ENCODE results near the gene JARID2. TPM values are rescaled to one million over a fixed set of nuclear protein-coding genes. Genes with fewer than 3 reads are reported as not detected.

The JARID2 gene
- total and polyA plus RNA-seq, 11 donors: 3.5 to 12.2 (median 7.5) TPM

GRCh38 chr6:15523679-15524630 is 278.1 kb downstream of the JARID2 start:
- no peak for ATAC-seq

GRCh38 chr6:15524861-15525401 is 279.1 kb downstream of the JARID2 start:
- Histone ChIP-seq H3K4me3 (no peak overlapping the region), H3K4me1 (peaks cover 0 to 18% (median 3%) of the 10 kb centered on the region in 12 donors), H3K36me3 (peaks cover 0 to 76% (median 50%) of the 10 kb centered on the region in 9 donors), H3K9me3 (no peaks in the 10 kb centered on the region), H3K27me3 (no peaks in the 10 kb centered on the region), H3K27ac (no peak overlapping the region)
- intact Hi-C loops (cut with DNase I): loop anchor here in 1 of 10 donors (5.0 kb wide), 1 partner anchor 97 kb away; no protein-coding TSS in a partner anchor
- ATAC-seq (no peak), DNase-seq (no peak)
- no peak for TF ChIP-seq POLR2A (IDR thresholded peaks at IDR 0.05)
- TF ChIP-seq, protein P1, sequence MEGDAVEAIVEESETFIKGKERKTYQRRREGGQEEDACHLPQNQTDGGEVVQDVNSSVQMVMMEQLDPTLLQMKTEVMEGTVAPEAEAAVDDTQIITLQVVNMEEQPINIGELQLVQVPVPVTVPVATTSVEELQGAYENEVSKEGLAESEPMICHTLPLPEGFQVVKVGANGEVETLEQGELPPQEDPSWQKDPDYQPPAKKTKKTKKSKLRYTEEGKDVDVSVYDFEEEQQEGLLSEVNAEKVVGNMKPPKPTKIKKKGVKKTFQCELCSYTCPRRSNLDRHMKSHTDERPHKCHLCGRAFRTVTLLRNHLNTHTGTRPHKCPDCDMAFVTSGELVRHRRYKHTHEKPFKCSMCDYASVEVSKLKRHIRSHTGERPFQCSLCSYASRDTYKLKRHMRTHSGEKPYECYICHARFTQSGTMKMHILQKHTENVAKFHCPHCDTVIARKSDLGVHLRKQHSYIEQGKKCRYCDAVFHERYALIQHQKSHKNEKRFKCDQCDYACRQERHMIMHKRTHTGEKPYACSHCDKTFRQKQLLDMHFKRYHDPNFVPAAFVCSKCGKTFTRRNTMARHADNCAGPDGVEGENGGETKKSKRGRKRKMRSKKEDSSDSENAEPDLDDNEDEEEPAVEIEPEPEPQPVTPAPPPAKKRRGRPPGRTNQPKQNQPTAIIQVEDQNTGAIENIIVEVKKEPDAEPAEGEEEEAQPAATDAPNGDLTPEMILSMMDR (IDR thresholded peaks at IDR 0.05): no peak
- 95 to 97% (median 96%) methylated on average over 14 of the region's 14 CpGs for WGBS, 4 donors

More at GRCh38 chr6:15523679-15524630, 278.1 kb downstream of the JARID2 start:
- Histone ChIP-seq H3K9me3 (no peaks in the 10 kb centered on the region), H3K27ac (peak overlapping the region in 2 of 12 donors; percentile 15 to 41), H3K36me3 (peaks cover 0 to 76% (median 54%) of the 10 kb centered on the region in 9 donors), H3K4me1 (peaks cover 0 to 18% (median 3%) of the 10 kb centered on the region in 12 donors), H3K27me3 (no peaks in the 10 kb centered on the region), H3K4me3 (no peak overlapping the region)
- no peak for DNase-seq
- TF ChIP-seq POLR2A (IDR thresholded peaks at IDR 0.05): no peak
- TF ChIP-seq, protein P1 (IDR thresholded peaks at IDR 0.05): no peak
- intact Hi-C loops (cut with DNase I): loop anchor here in 1 of 10 donors (5.0 kb wide), 1 partner anchor 98 kb away; no protein-coding TSS in a partner anchor
- 97% methylated on average over 23 of the region's 23 CpGs for WGBS, 4 donors

DNA sequence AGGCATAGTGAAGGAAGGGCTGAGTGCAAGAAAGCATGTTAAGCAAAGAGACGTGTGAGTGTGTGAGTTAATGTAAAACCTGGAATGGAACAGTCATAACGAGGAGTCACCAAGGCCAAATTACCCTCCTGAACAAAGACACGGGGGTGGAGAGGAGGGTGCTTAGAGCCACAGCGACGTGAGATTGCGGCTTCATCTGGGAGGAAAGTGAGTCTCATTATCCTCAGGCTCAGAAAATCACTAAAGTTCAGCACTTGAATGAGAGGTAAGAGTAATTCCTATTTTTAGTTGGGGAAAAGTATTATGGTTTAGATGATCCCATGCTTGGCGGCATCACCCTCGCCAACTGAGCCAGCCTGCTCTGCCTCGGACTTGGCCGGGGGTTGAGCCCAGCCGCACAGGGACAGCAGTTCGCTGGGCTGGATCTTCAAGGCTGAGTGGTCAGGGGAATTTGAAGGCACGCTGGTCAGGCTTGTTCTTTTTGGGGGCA is 280.4 kb downstream of the JARID2 start:
- 85 to 95% (median 91%) methylated on average over 13 of the region's 13 CpGs for WGBS, 4 donors
- peaks cover 0 to 18% (median 3%) of the 10 kb centered on the region in 12 donors for H3K4me1 ChIP-seq
- H3K4me3 ChIP-seq: no peak overlapping the region
- ATAC-seq (peak in 1 of 4 donors; percentile 23), DNase-seq (no peak)
- no peak overlapping the region for H3K27ac ChIP-seq
- no peaks in the 10 kb centered on the region for H3K9me3 ChIP-seq
- no peaks in the 10 kb centered on the region for H3K27me3 ChIP-seq
- no peak for TF ChIP-seq POLR2A (IDR thresholded peaks at IDR 0.05)
- TF ChIP-seq, protein P1 (IDR thresholded peaks at IDR 0.05): no peak
- intact Hi-C loops (cut with DNase I): no loop called here
- H3K36me3 ChIP-seq: peaks cover 0 to 75% (median 47%) of the 10 kb centered on the region in 9 donors

Data from heart left ventricle (tissue), 16 donors.